ENCODE measurements around the gene PPP1R3E. TPM values are rescaled to one million over a fixed set of nuclear protein-coding genes. Genes with fewer than 3 reads are reported as not detected.
"Not testable (repeated sequence)": the region's sequence is repeated elsewhere in the genome, so short reads cannot be mapped to it uniquely, and the experiment has no call there.

Gene PPP1R3E
- total RNA-seq, 1 experiment from 2014 or later: 7.8 TPM

- ChIA-PET CTCF (interaction anchor here (0.7 to 2.0 kb wide), 6 partner anchors 11 to 160 kb away, joined by 3 to 7 read pairs (median 3); no protein-coding TSS in a partner anchor), POLR2A (no interaction called here)
- no peaks in the 10 kb centered on the region for H3K27me3 Mint-ChIP-seq (ENCODE audit: insufficient read depth, unreplicated experiment)
- intact Hi-C loops (cut with micrococcal nuclease): no loop called here
- H3K36me3 Mint-ChIP-seq (ENCODE audit: insufficient read depth, unreplicated experiment): no peaks in the 10 kb centered on the region
- no peak for DNase-seq (ENCODE audit: unreplicated experiment)
- H3K4me3 Mint-ChIP-seq (ENCODE audit: unreplicated experiment): no peak overlapping the region
- TF ChIP-seq, protein P1, sequence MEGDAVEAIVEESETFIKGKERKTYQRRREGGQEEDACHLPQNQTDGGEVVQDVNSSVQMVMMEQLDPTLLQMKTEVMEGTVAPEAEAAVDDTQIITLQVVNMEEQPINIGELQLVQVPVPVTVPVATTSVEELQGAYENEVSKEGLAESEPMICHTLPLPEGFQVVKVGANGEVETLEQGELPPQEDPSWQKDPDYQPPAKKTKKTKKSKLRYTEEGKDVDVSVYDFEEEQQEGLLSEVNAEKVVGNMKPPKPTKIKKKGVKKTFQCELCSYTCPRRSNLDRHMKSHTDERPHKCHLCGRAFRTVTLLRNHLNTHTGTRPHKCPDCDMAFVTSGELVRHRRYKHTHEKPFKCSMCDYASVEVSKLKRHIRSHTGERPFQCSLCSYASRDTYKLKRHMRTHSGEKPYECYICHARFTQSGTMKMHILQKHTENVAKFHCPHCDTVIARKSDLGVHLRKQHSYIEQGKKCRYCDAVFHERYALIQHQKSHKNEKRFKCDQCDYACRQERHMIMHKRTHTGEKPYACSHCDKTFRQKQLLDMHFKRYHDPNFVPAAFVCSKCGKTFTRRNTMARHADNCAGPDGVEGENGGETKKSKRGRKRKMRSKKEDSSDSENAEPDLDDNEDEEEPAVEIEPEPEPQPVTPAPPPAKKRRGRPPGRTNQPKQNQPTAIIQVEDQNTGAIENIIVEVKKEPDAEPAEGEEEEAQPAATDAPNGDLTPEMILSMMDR (IDR thresholded peaks at IDR 0.05; ENCODE audit: unreplicated experiment): no peak
- no peaks in the 10 kb centered on the region for H3K9me3 Mint-ChIP-seq (ENCODE audit: unreplicated experiment)
- no peak overlapping the region for H3K27ac Mint-ChIP-seq (ENCODE audit: low read depth, unreplicated experiment)
- H3K4me1 Mint-ChIP-seq (ENCODE audit: insufficient read depth, unreplicated experiment): peaks cover 8% of the 10 kb centered on the region
- no TSS peak for BruUV-seq (replicated peaks)
Observed at GRCh38 chr14:23281247-23281646, 21.4 kb downstream of the PPP1R3E start.

DNA sequence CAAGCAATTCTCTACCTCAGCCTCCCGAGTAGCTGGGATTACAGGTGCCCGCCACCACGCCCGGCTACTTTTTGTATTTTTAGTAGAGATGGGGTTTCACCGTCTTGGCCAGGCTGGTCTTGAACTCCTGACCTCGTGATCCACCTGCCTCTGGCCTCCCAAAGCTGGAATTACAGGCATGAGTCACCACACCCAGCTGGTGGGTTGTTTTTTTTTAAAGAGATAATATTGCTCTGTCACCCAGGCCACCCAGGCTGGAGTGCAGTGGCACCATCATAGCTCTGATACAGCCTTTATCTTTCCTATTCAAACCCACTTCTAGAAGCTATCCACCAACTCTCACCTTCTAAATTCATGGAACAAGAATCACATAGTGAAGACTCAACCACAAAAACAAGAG, 24.7 kb downstream of the PPP1R3E start:
- H3K4me3 Mint-ChIP-seq (ENCODE audit: unreplicated experiment); BruUV-seq (replicated peaks); H3K9me3 Mint-ChIP-seq (ENCODE audit: unreplicated experiment); intact Hi-C loops (cut with micrococcal nuclease); H3K27ac Mint-ChIP-seq (ENCODE audit: low read depth, unreplicated experiment); H3K4me1 Mint-ChIP-seq (ENCODE audit: insufficient read depth, unreplicated experiment); DNase-seq (ENCODE audit: unreplicated experiment); H3K36me3 Mint-ChIP-seq (ENCODE audit: insufficient read depth, unreplicated experiment); H3K27me3 Mint-ChIP-seq (ENCODE audit: insufficient read depth, unreplicated experiment): not testable (repeated sequence)
- ChIA-PET POLR2A (interaction anchor here (0.6 to 1.8 kb wide), 3 partner anchors 8 to 158 kb away, joined by 3 to 5 read pairs (median 3); partner anchors contain the start of genes HOMEZ and PABPN1), CTCF (interaction anchor here (1.0 to 4.4 kb wide), 6 partner anchors 11 to 102 kb away, joined by 3 to 23 read pairs (median 4); partner anchors contain the start of gene PABPN1)

GRCh38 chr14:23277189-23277588, 25.5 kb downstream of the PPP1R3E start:
- no peak overlapping the region for H3K27ac Mint-ChIP-seq (ENCODE audit: low read depth, unreplicated experiment)
- ChIA-PET POLR2A (interaction anchor here (0.7 to 1.8 kb wide), 3 partner anchors 9 to 33 kb away, joined by 3 to 5 read pairs (median 3); partner anchors contain the start of gene HOMEZ), CTCF (interaction anchor here (0.6 to 4.4 kb wide), 7 partner anchors 11 to 103 kb away, joined by 3 to 23 read pairs (median 3); no protein-coding TSS in a partner anchor)
- no peak overlapping the region for H3K4me3 Mint-ChIP-seq (ENCODE audit: unreplicated experiment)
- intact Hi-C loops (cut with micrococcal nuclease): no loop called here
- DNase-seq (ENCODE audit: unreplicated experiment): no peak
- no peaks in the 10 kb centered on the region for H3K9me3 Mint-ChIP-seq (ENCODE audit: unreplicated experiment)
- no peaks in the 10 kb centered on the region for H3K4me1 Mint-ChIP-seq (ENCODE audit: insufficient read depth, unreplicated experiment)
- TF ChIP-seq, protein P1 (IDR thresholded peaks at IDR 0.05; ENCODE audit: unreplicated experiment): no peak
- peaks cover 5% of the 10 kb centered on the region for H3K36me3 Mint-ChIP-seq (ENCODE audit: insufficient read depth, unreplicated experiment)
- no TSS peak for BruUV-seq (replicated peaks)
- H3K27me3 Mint-ChIP-seq (ENCODE audit: insufficient read depth, unreplicated experiment): no peaks in the 10 kb centered on the region

GRCh38 chr14:23275412-23275811, 27.2 kb downstream of the PPP1R3E start:
- Mint-ChIP-seq H3K4me3 (ENCODE audit: unreplicated experiment) (no peak overlapping the region), H3K36me3 (ENCODE audit: insufficient read depth, unreplicated experiment) (peaks cover 5% of the 10 kb centered on the region), H3K27me3 (ENCODE audit: insufficient read depth, unreplicated experiment) (no peaks in the 10 kb centered on the region), H3K4me1 (ENCODE audit: insufficient read depth, unreplicated experiment) (no peaks in the 10 kb centered on the region), H3K27ac (ENCODE audit: low read depth, unreplicated experiment) (no peak overlapping the region), H3K9me3 (ENCODE audit: unreplicated experiment) (no peaks in the 10 kb centered on the region)
- POLR2A ChIA-PET: interaction anchor here (2.0 kb wide), 1 partner anchor 46 kb away, joined by 5 read pairs; the partner anchor contains the start of gene PABPN1
- DNase-seq (ENCODE audit: unreplicated experiment): no peak
- CTCF ChIA-PET: interaction anchor here (0.6 to 4.4 kb wide), 9 partner anchors 8 to 682 kb away, joined by 3 to 23 read pairs (median 4); no protein-coding TSS in a partner anchor
- TF ChIP-seq, protein P1 (IDR thresholded peaks at IDR 0.05; ENCODE audit: unreplicated experiment): no peak
- intact Hi-C loops (cut with micrococcal nuclease): no loop called here
- BruUV-seq (replicated peaks): no TSS peak

All from MCF 10A (cell line).